NCI-H2196 (cell line): ENCODE results near the gene PRKACG.
A peak's percentile ranks its signal among the peaks of the same experiment; 100 is the strongest.
"Not testable (repeated sequence)": the region's sequence is repeated elsewhere in the genome, so short reads cannot be mapped to it uniquely, and the experiment has no call there.

Experiments
- DNase-seq: peaks from one replicate; lab custom pipeline; 2025; ENCODE audit not compliant: unreplicated experiment; lab: John Stamatoyannopoulos, UW

Gene PRKACG

GRCh38 chr9:69014013-69014412 lies at the start of gene PRKACG:
Gene PRKACG (minus strand): TSS chr9:69014113. CDS start chr9:69014092, 21 bp downstream.
- DNase-seq, result no peak

- no peak for DNase-seq
Observed at GRCh38 chr9:69062195-69062594, 48.3 kb upstream of the PRKACG start.

- no peak for DNase-seq
Observed at GRCh38 chr9:69060766-69061165, 46.9 kb upstream of the PRKACG start.

GRCh38 chr9:69058101-69058500 lies 44.2 kb upstream of the PRKACG start:
- DNase-seq, result no peak

GRCh38 chr9:69056191-69056815 lies 42.4 kb upstream of the PRKACG start:
- no peak for DNase-seq

- DNase-seq, result no peak
Observed at GRCh38 chr9:69054989-69055388, 41.1 kb upstream of the PRKACG start.

GRCh38 chr9:69050936-69051335 lies 37.0 kb upstream of the PRKACG start:
- not testable (repeated sequence) for DNase-seq

GRCh38 chr9:69049094-69049493 lies 35.2 kb upstream of the PRKACG start:
- DNase-seq, result no peak

GRCh38 chr9:69047371-69047770 lies 33.5 kb upstream of the PRKACG start:
- no peak for DNase-seq

- DNase-seq, result no peak
Observed at GRCh38 chr9:69046723-69047122, 32.8 kb upstream of the PRKACG start.

- DNase-seq, result no peak
Observed at GRCh38 chr9:69045821-69046220, 31.9 kb upstream of the PRKACG start.

GRCh38 chr9:69044240-69045219 lies 30.6 kb upstream of the PRKACG start:
- peak; percentile 63 for DNase-seq

GRCh38 chr9:69040646-69041045 lies 26.7 kb upstream of the PRKACG start:
- no peak for DNase-seq

GRCh38 chr9:69036799-69037198 lies 22.9 kb upstream of the PRKACG start:
- no peak for DNase-seq

GRCh38 chr9:69036309-69036708 lies 22.4 kb upstream of the PRKACG start:
- no peak for DNase-seq

GRCh38 chr9:69035438-69036308 lies 21.8 kb upstream of the PRKACG start, which contains the start of gene FXN:
Gene FXN (plus strand): TSS chr9:69035752. CDS start chr9:69035783, 31 bp downstream.
- DNase-seq, result peak; percentile 74

GRCh38 chr9:69034071-69034470 lies 20.2 kb upstream of the PRKACG start:
- DNase-seq, result no peak

GRCh38 chr9:69030851-69031645 lies 17.1 kb upstream of the PRKACG start:
- DNase-seq, result no peak

GRCh38 chr9:69029535-69029934 lies 15.6 kb upstream of the PRKACG start:
- DNase-seq, result no peak

GRCh38 chr9:69028754-69029153 lies 14.8 kb upstream of the PRKACG start:
- no peak for DNase-seq
